KMS-11 (cell line): ENCODE measurements around the gene MAL.

Experiments used
- H2AFZ ChIP-seq: fragments of 200-600 bp; sonication (generic); 2 replicates; pipeline ENCODE4 v1.6.1; 2016; ENCODE audit warnings: antibody characterized with exemption, mixed run types, low read depth
- H3K27ac ChIP-seq: fragments of 200-600 bp; sonication (generic); 2 replicates; pipeline ENCODE4 v1.6.1; 2016; ENCODE audit warnings: mild to moderate bottlenecking, mixed run types
- H3K27me3 ChIP-seq: fragments of 200-600 bp; sonication (generic); 2 replicates; pipeline ENCODE4 v1.6.1; 2017; ENCODE audit warnings: mild to moderate bottlenecking, low read depth, mixed run types, moderate library complexity; ENCODE audit not compliant: insufficient read depth
- H3K36me3 ChIP-seq: fragments of 200-600 bp; sonication (generic); 2 replicates; pipeline ENCODE4 v1.6.1; 2017; ENCODE audit warnings: mild to moderate bottlenecking, mixed run types; ENCODE audit not compliant: insufficient read depth
- H3K4me1 ChIP-seq: fragments of 200-600 bp; sonication (generic); 2 replicates; pipeline ENCODE4 v1.6.1; 2016; ENCODE audit warnings: mild to moderate bottlenecking, low read depth, mixed run types; ENCODE audit not compliant: poor library complexity, severe bottlenecking
- H3K4me2 ChIP-seq: fragments of 200-600 bp; sonication (generic); 2 replicates; pipeline ENCODE4 v1.7.0; 2016; ENCODE audit warnings: mild to moderate bottlenecking, mixed run types
- H3K4me3 ChIP-seq: fragments of 200-600 bp; sonication (generic); IDR thresholded peaks from 2 replicates; pipeline ENCODE4 v1.6.1; 2017; ENCODE audit warnings: low read depth, low read length, mixed read lengths; ENCODE audit not compliant: insufficient read depth
- H3K79me2 ChIP-seq: fragments of 200-600 bp; sonication (generic); 2 replicates; pipeline ENCODE4 v1.6.1; 2016; ENCODE audit warnings: low read depth, mixed run types; ENCODE audit not compliant: insufficient read depth
- H3K9ac ChIP-seq: fragments of 200-600 bp; sonication (generic); 2 replicates; pipeline ENCODE4 v1.6.1; 2016; ENCODE audit warnings: mild to moderate bottlenecking, mixed run types
- H4K20me1 ChIP-seq: fragments of 200-600 bp; sonication (generic); 2 replicates; pipeline ENCODE4 v1.6.1; 2016; ENCODE audit warnings: mild to moderate bottlenecking, mixed run types; ENCODE audit not compliant: insufficient read depth
- TF ChIP-seq, protein P1 (sequence below): fragments of 200-600 bp; sonication (generic); conservative IDR thresholded peaks from 2 replicates; pipeline ENCODE4 v1.6.1; 2017; ENCODE audit warnings: low read depth, mild to moderate bottlenecking, antibody characterized with exemption, low read length, moderate library complexity, mixed read lengths

Gene MAL

DNA sequence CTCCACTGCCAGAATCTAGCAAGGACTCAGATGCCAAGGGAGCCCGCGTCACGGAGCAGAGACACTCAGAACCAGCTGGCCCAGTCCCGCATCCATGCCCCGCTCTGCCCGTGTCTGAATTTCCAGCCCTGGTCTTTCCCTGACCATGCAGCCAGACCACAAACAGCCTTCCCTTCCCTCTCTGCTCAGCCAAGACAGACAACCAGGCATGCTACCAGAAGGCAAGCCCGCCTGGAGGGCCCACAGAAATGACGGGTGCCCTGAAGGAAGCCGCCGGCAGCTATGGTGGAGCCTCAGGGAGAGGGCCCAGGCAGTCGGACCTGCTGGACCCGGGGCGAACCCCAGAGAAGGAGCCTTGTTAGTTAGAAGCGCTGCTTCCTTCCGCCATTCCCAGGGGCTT, 45.1 kb upstream of the MAL start:
- H3K79me2 ChIP-seq = no peaks in the 10 kb centered on the region
- H3K9ac ChIP-seq = no peak overlapping the region
- no peak overlapping the region for H3K4me2 ChIP-seq
- no peaks in the 10 kb centered on the region for H3K4me1 ChIP-seq
- TF ChIP-seq, protein P1, sequence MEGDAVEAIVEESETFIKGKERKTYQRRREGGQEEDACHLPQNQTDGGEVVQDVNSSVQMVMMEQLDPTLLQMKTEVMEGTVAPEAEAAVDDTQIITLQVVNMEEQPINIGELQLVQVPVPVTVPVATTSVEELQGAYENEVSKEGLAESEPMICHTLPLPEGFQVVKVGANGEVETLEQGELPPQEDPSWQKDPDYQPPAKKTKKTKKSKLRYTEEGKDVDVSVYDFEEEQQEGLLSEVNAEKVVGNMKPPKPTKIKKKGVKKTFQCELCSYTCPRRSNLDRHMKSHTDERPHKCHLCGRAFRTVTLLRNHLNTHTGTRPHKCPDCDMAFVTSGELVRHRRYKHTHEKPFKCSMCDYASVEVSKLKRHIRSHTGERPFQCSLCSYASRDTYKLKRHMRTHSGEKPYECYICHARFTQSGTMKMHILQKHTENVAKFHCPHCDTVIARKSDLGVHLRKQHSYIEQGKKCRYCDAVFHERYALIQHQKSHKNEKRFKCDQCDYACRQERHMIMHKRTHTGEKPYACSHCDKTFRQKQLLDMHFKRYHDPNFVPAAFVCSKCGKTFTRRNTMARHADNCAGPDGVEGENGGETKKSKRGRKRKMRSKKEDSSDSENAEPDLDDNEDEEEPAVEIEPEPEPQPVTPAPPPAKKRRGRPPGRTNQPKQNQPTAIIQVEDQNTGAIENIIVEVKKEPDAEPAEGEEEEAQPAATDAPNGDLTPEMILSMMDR = no peak
- no peak overlapping the region for H3K4me3 ChIP-seq
- no peak overlapping the region for H3K27ac ChIP-seq
- no peak overlapping the region for H2AFZ ChIP-seq
- H4K20me1 ChIP-seq = no peaks in the 10 kb centered on the region
- no peaks in the 10 kb centered on the region for H3K27me3 ChIP-seq
- H3K36me3 ChIP-seq = no peaks in the 10 kb centered on the region

DNA sequence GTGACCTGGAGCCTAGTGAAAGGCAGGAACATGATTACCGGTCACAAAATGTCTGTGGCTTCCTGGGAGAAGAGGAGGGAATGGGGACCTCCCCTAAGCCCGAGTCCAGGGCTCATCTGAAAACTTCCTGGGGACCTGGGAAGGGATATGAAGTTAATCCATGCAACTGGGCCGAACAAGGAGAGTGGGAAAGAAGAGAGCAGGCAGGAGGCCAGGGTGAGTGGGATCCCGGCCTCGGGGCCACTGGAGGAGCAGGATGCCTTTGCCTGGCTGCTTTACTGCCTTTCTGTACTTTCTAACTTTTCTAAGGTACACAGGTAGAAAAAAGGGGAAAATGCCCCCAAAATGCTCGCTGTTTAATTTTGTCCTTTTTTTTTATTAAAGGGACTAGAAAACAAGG, 43.4 kb upstream of the MAL start:
- no peak overlapping the region for H3K4me2 ChIP-seq
- H3K27me3 ChIP-seq = no peaks in the 10 kb centered on the region
- no peaks in the 10 kb centered on the region for H3K79me2 ChIP-seq
- no peak overlapping the region for H3K9ac ChIP-seq
- no peak overlapping the region for H3K4me3 ChIP-seq
- no peaks in the 10 kb centered on the region for H4K20me1 ChIP-seq
- no peak overlapping the region for H2AFZ ChIP-seq
- H3K27ac ChIP-seq = no peak overlapping the region
- H3K4me1 ChIP-seq = no peaks in the 10 kb centered on the region
- TF ChIP-seq, protein P1 = no peak
- H3K36me3 ChIP-seq = no peaks in the 10 kb centered on the region

DNA sequence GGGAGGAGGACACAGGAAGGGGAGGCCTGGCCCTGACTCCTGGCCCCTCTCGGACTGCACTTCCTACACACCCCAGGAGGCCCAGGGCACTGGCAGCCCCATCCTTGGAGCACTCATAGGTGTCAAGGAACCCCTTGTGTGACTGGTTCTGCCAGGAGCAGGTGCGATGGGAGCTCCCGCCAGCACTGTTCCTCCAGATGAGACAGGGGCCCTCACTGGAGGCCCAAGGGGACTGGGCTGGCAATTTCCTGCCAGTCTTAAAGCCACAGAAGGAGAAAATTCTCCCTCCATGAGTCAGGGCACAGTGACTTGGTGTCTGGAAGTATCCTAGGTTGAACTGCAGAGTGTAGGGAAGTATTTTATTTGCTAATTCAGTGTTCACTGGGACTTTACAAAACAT, 42.8 kb upstream of the MAL start:
- no peak overlapping the region for H3K27ac ChIP-seq
- no peak overlapping the region for H2AFZ ChIP-seq
- H3K79me2 ChIP-seq = no peaks in the 10 kb centered on the region
- TF ChIP-seq, protein P1 = no peak
- no peaks in the 10 kb centered on the region for H3K4me1 ChIP-seq
- no peak overlapping the region for H3K9ac ChIP-seq
- no peaks in the 10 kb centered on the region for H3K27me3 ChIP-seq
- no peak overlapping the region for H3K4me2 ChIP-seq
- H4K20me1 ChIP-seq = no peaks in the 10 kb centered on the region
- no peaks in the 10 kb centered on the region for H3K36me3 ChIP-seq
- no peak overlapping the region for H3K4me3 ChIP-seq

DNA sequence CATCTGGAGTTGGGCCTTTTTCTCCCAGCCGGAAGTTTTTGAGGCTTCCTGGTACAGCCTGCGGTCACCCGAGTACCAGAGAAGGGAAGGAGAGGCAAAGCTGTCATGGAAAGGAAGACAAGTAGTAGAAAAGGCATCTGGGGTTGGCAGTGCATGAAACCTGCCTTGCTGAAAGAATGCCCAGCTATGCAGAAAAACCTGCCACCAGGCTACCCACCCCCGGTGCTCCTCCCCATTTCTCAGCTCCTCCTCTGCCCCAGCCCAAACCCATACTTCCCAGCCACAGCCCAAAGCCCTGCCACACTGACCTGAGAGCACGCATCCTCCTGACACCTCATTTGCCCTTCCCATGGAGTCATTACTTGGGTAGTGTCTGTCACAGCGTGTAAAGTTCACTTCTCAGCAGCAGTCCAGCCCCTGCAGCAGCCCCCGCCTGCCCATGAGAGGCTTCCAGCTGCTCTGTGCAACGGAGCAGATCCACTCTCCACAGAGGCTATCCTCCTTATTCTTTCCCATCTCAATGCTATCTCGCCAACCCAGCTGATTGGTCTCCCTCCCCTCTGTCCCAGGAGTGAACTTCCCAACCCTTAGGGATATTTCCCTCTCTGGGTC, 40.4 kb upstream of the MAL start:
- no peaks in the 10 kb centered on the region for H4K20me1 ChIP-seq
- H3K4me2 ChIP-seq = no peak overlapping the region
- H3K27me3 ChIP-seq = no peaks in the 10 kb centered on the region
- H3K79me2 ChIP-seq = no peaks in the 10 kb centered on the region
- no peaks in the 10 kb centered on the region for H3K36me3 ChIP-seq
- H3K9ac ChIP-seq = no peak overlapping the region
- H3K4me1 ChIP-seq = no peaks in the 10 kb centered on the region
- no peak overlapping the region for H3K4me3 ChIP-seq
- TF ChIP-seq, protein P1 = no peak
- H2AFZ ChIP-seq = no peak overlapping the region
- H3K27ac ChIP-seq = no peak overlapping the region
